SIG-M5 (cell line): ENCODE results near the gene TMF1.

Experiments used
- DNase-seq: peaks from one replicate; lab custom pipeline; 2025; lab: John Stamatoyannopoulos, UW

Gene TMF1, protein sequence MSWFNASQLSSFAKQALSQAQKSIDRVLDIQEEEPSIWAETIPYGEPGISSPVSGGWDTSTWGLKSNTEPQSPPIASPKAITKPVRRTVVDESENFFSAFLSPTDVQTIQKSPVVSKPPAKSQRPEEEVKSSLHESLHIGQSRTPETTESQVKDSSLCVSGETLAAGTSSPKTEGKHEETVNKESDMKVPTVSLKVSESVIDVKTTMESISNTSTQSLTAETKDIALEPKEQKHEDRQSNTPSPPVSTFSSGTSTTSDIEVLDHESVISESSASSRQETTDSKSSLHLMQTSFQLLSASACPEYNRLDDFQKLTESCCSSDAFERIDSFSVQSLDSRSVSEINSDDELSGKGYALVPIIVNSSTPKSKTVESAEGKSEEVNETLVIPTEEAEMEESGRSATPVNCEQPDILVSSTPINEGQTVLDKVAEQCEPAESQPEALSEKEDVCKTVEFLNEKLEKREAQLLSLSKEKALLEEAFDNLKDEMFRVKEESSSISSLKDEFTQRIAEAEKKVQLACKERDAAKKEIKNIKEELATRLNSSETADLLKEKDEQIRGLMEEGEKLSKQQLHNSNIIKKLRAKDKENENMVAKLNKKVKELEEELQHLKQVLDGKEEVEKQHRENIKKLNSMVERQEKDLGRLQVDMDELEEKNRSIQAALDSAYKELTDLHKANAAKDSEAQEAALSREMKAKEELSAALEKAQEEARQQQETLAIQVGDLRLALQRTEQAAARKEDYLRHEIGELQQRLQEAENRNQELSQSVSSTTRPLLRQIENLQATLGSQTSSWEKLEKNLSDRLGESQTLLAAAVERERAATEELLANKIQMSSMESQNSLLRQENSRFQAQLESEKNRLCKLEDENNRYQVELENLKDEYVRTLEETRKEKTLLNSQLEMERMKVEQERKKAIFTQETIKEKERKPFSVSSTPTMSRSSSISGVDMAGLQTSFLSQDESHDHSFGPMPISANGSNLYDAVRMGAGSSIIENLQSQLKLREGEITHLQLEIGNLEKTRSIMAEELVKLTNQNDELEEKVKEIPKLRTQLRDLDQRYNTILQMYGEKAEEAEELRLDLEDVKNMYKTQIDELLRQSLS

DNA sequence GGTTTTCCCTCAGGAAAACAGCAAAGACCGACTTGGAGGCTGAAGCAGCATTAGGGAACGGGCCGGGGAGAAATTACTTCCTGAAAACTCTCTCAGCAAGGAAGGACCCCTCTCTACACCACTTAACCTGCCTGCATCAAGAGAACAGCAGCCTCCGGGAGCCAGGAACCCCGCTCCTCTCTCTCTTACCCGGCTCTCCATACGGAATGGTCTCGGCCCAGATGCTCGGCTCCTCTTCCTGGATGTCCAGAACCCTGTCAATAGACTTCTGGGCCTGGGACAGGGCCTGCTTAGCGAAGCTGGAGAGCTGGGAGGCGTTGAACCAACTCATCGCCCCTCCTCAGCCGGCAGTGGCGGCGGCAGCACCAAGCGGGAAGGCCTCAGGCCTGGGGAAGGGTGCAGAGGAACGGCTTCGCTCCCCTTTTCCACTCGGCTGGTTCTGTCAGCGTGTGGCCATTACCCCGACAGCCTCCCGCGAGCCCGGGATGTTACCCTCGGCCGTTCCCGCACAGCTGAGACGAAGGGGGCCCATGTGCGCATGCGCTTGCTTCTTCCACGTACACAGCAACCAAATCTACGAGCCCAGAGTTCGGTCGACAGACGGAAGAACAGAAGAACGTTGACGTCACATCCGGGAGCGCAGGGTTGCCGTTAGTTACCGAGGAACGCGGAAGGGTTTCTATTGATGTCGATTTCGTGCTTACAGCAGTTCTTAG, at the start of gene TMF1:
Gene TMF1 (minus strand): TSS at position 578 of the 716 bp plus-strand sequence. CDS start 247 bp downstream, at position 331.
- DNase-seq = no peak

DNA sequence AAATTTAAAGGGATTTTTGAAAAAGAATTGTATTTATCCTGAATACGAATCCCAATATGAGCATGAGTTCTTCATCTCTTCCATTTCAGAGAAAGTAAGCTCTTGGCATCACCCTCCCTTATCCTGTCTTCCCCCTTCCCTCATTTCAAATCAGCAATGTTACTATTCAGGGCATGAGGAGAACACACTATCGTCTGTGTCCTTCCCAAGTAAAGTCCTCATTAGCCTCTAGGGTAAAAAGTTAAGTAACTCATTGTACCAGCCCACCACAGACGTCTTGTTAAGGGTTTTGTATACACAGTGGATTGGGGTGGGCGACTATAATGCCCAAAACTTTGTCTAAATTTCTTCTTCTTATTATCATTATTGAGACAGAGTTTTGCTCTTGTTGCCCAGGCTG, 47.4 kb upstream of the TMF1 start:
- DNase-seq = no peak

DNA sequence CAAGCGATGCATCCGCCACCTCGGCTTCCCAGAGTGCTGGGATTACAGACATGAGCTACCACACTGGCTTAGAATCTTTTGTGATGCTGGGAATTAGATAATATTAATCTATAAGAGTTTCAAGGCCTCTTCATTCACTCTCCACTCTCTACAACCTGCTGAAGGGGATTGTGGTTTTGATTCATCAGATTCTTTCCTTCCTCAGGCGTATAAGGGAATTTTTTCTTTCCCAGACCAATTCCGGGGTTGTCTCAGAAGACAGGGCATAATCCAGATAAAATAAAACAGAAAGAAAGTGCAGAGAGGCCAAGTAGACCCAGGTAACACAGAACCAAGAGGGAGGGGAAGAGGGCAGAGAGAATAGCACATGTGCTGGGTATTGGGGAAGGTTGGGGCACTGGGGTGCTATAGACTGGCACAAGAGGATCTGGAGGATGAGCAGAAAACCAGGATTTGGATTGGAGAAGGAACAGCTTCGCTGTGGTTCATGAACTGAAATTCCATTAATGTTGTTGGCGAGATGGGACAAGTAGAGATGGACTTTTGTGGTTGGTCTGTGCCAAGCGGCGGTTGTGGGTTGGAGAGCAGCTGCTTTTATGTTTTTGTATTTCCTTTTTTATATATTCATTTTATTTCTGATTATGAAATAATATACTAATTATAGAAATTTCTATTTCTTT, 45.4 kb upstream of the TMF1 start:
- DNase-seq = no peak

DNA sequence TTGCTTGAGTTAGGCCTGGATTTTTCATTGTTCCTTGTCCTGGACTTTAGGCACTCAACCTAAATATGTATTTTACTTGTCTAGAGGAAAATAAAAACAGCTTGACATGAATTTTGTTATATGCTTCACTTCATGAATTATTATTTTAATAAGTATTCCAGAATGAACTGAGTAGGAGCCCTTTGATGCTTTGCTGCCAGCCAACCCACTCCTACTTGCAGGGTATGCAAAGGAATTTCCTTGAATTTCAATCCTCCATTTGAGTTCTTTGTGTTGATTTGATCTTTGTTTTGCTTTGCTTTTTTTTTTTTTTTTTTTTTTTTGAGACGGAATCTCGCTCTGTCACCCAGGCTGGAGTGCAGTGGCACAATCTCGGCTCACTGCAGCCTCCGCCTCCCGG, 44.2 kb upstream of the TMF1 start:
- no peak for DNase-seq

DNA sequence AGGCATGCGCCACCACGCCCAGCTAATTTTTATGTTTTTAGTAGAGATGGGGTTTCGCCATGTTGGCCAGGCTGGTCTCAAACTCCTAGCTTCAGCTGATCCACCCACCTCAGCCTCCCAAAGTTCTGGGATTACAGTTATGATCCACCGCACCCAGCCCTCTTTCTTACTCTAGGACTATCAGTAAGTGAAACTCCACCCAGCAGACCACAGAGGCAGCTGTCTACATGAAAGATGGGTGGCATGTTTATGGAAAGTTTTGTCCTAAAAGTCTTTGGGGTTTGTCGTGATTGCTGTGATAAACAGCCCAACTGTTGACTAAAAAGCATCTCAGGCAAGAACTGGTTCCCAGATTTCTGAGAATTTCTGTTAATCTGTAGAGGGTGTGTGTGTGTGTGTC, 43.5 kb upstream of the TMF1 start:
- DNase-seq = no peak

DNA sequence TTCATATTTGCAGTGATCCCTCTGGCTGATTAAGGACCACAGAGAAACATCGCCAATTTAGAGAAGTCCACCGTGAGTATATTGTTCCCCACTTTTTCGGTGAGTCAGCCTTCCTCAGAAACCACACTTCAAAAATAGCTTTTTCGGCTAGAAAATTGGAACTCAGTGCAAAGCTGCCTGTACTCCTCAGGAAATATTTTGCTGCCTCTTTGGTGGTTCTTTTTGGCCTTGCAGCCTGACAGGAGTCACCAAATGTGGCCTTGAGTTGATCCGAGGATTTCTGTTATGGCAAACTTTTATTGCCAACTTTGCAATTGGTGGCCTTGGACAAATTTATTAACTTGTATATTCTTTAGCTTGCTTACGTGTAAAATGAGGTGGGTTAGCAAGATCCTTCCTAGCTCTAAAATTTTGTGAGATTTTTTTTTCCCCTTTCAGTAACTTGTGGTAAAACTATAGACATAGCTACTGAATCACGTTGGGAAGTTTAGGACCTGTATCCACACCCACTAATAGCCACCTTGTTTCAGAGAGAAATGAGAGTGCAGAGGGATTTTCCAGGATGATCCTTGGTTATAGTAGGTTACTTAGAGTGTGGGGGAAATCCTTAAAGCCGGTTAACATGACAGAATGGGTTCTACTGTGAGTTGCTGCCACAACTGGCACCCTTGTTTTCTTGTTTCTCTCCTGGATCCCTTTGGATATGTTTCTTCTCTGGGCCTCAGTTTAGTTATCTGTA, 42.5 kb upstream of the TMF1 start:
- peak; percentile 41 for DNase-seq

DNA sequence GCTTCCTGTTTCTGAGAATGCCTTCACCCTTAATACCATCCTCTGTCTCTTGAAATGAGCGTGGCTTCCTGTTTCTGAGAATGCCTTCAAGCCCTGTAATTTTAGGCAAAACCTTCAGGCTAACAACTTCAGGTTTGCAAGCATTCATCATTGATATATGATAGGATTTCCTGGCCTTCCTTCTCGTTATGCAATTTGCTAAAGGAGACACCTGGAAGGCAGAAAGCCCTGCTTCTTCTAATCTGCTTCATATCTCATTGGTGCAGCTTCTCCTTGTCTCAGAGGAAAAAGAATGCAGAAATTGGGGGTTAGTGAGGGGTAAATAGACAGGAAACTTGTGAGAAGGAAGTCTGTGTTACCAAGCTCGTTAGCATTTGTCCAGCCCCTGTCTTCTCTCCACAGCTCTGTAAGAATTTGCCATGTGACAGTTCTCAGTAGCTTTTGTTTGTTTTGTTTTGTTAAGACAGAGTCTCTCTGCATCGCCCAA, 39.9 kb upstream of the TMF1 start:
- DNase-seq = peak; percentile 32

DNA sequence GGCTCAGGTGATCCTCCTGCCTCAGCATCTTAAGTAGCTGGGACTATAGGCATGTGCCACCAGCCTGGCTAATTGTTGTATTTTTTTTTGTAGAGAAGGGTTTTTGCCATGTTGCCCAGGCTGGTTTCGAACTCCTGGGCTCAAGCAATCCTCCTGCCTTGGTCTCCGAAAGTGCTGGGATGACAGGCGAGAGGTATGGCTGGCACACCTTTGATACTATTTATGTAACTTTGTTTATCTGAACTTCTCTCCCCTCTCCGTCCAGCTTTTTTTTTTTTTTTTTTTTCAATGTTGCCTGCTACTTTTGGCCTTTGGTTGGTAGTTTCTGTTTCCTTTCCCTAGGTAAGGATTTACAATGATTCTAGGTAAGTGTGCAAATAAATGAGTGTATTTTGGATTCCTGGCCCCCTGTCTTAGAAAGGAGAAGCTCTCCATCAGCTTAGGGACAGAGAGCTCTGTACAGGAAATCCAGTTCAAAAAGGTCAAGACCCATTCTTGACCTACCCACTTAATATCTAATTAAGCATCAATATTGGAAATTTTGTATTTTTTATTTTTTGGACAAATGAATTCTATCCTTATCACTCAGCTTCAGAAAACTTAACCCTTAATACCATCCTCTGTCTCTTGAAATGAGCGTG, 39.4 kb upstream of the TMF1 start:
- DNase-seq = no peak

DNA sequence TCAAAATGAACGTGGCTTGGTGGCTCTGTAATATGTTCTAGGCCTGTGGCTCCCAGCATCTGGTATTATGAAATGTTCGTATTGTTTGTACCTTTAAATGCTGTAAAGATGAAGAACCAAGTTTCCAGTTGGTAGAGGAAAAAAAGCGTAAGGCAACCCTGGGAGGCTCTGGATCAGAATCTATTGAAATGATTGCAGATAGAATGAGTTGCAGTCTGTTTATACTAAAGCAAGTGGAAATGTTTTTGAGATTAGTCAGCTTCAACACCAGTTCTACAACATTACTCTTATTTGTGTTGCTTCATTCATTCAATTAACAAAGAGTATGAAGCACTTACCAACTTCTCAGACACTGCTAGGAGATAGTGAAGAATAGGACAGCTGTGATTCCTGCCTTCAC, 37.9 kb upstream of the TMF1 start:
- no peak for DNase-seq

DNA sequence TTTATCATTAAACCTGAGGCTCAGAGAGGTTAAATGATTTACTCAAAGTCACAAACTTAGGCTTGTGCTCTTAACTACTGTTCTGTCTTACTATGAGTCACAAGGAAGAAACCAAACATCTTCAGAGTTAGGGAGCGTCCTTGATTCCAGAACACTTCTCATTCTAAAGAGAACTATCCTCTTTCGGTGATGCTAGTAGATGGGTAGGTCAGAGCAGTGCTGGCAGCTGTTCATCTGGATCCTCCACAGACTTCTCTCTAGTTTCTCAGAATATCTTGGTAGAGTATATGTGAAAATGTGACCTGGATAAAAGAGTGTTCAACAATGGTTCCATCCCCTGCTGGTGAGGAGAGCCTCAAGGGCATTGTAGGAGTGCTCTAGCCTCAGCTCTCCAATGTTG, 35.9 kb upstream of the TMF1 start:
- DNase-seq = no peak

DNA sequence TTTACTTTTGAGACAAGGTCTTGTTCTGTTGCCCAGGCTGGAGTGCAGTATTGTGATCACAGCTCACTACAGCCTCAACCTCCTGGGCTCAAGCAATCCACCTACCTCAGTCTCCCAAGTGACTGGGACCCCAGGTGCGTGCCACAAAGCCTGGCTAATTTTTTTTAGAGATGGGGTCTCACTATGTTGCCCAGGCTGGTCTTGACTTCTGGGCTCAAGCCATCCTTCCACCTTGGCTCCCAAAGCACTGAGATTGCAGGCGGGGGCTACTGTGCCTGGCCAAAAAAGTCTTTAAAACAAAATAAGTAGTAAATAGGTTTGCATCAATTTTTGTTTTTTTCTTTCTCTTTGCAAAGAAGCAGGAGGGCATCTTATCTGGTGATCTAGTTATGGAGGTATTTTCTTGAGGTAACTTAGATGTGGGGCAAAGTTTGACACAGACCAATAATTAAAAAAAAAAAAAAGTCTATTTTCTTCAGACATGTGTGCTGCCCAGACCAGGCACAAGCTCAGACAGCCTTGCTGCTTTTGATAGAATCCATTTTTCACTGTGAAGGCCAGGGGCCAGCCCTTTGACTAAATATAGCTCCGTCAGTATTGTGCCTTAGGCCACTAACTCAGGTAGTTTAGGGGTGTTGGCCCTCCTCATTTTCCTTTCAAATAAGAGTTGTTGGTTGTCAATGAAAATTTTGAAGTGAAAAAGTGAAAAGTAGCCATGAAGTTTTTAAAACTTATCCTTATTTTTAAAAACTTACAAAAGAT, 35.1 kb upstream of the TMF1 start:
- no peak for DNase-seq

DNA sequence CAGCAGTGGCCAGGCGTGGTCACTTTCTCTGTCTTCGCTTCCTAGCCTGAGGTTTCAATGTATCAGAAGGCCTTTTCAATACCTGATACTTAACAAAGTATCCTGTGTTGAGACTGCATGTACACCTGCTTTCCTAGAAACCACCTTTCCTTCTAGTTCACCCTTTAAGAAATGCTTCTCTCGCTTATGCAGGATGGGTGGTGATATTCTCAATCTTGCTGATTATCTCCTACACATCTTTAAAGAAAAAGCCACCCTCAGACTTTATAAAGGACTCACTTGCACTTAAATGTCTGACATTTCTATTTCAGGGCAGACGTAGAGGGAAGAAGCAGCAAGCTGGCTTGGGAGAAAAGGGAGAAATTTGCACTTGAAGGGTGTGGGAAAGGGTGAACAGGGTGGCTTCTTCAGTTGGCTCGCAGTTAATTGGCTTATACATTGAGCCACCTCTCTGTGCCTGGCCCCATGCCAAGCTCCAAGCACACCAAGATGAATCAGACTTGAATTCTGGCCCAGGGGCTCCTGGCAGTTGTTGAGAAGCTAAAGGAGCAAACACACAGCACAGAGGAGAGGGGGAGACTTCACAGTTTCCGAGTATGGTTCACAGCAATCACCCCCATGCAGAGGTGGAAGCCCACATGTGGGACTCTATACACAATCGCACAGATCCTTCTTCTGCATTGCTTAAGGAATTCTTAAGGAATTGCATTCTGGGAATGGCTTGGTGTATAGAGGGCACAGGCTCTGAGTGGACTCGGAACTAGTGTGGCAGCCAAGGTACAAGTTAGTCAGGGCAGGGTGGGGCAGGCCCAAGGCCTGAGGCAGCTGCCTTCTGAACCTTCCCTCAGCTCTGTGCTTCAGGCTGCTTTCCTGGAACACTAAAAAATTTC, 33.9 kb upstream of the TMF1 start:
- DNase-seq = peak; percentile 47

DNA sequence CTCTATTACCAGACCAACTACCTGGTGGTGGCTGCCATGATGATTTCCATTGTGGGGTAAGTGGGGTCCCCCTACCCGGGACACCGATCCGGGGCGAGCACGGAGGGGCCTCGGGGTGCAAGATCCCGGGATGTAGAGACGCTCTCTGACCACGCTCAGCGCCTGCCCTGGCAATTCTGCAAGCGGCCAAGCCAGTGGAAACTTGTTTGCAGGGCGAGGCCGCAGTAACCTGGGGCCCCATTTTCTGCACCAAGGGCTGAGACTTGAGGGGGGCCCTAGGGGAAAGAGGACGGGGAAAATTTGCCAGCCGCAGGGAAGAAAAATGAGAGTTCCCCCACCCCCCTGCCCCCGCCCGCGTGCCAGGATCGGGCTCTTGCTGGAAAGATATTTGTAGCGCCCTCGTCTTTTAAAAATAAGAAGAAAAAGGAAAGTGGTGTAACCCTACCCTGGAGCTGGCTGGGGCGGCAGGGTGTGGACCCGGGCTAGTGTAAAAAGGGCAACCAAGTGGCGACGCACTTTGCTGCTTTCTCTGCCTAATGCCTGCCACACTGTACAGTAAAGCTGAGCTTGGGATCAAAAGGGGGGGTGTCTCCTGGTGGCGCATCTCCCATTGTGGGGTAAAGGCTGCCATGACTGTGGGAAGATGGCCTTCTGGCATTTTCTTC, 33.2 kb upstream of the TMF1 start:
- no peak for DNase-seq

DNA sequence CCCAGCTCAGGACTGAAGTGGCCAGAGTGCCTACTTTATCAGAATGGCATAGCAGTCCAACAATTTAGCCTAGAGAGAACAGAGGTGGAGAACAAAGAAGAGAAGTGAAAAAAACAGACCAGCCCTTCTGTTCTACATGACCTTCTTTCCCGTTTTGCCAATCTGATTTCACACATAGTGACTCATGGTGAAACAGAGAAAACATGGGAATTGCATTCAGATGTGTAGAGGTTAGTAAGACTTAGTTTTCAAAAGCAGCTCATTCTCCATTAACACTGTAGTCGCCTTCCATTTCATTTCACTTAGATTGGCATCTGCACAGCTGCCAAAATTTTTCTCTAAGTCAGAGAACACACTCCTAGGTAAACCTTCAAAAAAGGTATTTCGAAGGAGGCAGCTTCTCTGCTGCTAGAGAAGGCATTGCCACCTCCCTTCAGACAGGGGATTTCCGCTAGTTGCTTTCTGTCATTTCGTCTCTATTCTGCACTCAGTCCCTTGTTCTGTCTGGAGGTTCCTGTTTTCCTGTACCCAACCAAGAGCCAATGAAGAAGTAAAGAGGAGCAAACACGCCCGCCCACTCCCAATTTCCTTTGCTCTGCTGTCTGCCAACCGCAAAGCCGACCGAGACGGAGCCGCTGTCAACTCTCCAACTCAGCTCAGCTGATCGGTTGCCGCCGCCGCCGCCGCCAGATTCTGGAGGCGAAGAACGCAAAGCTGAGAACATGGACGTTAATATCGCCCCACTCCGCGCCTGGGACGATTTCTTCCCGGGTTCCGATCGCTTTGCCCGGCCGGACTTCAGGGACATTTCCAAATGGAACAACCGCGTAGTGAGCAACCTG, 32.4 kb upstream of the TMF1 start, which contains the start of gene ARL6IP5:
Gene ARL6IP5 (plus strand): TSS at position 612 of the 842 bp plus-strand sequence. CDS start 111 bp downstream, at position 723.
- peak; percentile 99 for DNase-seq

DNA sequence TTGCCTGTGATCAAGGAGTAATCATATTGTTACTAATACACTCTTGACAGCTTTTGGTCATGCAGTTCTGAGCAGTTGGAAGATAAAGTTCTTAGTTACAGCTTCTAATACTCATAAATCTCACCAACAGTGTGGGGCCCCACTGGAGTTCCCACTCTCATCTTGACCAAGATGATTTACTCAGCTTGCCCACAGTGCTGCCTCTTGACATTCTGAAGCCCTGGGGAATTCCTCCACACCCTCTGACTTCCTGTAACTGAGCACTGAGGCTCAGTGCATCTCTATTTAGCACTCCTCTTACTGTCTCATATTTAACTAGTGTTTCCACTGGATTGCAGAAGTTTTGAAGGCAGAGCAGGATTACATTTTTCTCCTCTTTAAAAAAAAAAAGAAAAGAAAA, 30.7 kb upstream of the TMF1 start:
- no peak for DNase-seq

DNA sequence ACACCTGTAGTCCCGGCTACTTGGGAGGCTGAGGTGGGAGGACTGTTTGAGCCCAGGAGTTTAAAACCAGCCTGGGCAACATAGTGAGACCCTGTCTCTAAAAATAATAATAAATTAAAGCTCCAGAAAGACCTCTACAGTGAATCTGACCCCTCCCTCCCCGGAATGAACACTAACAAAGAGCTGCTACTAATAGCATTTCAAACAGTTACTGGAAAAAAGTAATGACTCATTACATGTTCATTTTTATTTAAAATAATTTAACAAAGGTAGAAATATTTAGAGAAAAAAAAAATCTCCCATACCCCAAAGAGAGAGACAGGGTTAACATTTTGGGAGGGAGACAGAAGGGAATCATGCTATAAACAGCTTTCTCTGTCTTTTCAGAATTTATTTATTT, 30.2 kb upstream of the TMF1 start:
- DNase-seq = no peak
